ENCODE measurements around the gene BLVRB. TPM values are rescaled to one million over a fixed set of nuclear protein-coding genes. Genes with fewer than 3 reads are reported as not detected.
"Not testable (repeated sequence)": the region's sequence is repeated elsewhere in the genome, so short reads cannot be mapped to it uniquely, and the experiment has no call there.

Gene BLVRB
- total RNA-seq, 1 experiment from 2014 or later, result 179 TPM

DNA sequence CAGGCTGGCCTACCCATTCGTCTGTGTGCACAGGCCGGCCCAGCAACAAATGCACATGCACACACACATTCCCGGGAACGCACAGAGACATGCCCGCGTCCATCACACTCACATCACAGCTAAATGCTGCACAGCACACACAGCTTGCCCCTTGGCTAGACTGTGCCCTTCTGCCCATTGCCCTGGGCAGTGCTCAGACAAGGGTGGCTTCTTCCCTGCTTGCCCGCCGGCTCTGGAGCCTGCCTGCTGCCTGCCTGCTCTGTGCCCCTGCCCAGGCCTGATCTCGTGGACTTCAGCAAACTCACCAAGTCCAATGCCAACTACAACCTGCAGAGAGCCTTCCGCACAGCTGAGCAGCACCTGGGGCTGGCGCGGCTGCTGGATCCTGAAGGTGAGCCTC, 31.7 kb upstream of the BLVRB start:
- H3K4me3 ChIP-seq, result no peak overlapping the region

DNA sequence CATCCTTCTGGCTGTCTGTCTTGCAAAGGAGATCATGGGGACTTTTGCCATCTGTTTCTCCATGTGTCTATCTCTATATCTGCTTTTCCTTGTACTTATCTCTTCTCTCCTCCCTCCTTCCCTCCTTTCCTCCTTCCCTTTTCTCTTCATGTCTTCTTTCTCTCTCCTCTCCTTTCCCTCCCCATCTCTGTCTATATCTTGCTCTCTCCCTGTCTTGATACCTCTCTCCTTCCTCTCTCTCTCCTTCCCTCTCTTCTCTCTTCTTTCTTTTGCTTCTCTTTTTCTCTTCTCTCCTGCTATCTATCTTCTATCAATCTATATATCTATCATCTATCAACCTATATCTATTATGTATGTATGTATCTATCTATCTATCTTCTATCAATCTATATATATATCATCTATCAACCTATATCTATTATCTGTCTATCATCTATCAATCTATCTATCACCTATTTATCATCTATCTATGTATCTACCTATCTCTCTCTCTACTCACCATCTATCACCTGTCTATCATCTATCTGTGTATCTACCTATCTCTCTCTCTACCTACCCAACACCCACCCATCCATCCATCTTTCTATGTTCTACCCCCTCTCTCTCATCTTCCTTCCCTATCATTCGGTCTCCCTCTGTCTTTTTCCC, 28.8 kb upstream of the BLVRB start:
- H3K9me3 ChIP-seq, result no peaks in the 10 kb centered on the region
- no peaks in the 10 kb centered on the region for H3K36me3 ChIP-seq
- H3K4me3 ChIP-seq, result no peak overlapping the region
- no peak for DNase-seq
- H3K27me3 ChIP-seq, result peaks cover 5% of the 10 kb centered on the region; the same call in 1 of the 2 replicates

More for the DNA sequence above, 31.7 kb upstream of the BLVRB start:
- Histone ChIP-seq H3K36me3 (no peaks in the 10 kb centered on the region), H3K27me3 (peaks cover 5% of the 10 kb centered on the region; the same call in 1 of the 2 replicates), H3K9me3 (no peaks in the 10 kb centered on the region)
- DNase-seq, result no peak

DNA sequence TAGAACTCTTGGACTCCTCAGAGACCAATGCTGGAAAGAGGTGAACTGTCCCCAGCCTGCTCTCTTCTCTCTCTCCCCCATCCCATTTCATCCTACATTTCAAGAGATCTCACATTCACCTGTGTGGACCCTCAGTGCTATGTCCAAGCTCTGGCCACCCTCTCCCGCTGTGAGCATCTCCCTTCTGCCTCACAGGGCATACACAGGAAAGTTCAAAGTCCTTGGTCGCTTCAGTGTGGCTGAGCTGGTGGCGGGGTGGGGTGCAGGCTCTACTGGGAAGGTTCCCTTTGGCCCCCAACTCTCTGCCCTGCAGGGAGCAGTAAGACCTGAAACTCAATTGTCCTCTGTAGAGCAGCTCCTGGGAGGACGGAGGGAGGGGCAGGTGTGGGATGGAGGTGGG, 28.2 kb upstream of the BLVRB start:
- no peaks in the 10 kb centered on the region for H3K9me3 ChIP-seq
- peaks cover 5% of the 10 kb centered on the region; the same call in 1 of the 2 replicates for H3K27me3 ChIP-seq
- no peak for DNase-seq
- H3K4me3 ChIP-seq, result no peak overlapping the region
- H3K36me3 ChIP-seq, result no peaks in the 10 kb centered on the region

DNA sequence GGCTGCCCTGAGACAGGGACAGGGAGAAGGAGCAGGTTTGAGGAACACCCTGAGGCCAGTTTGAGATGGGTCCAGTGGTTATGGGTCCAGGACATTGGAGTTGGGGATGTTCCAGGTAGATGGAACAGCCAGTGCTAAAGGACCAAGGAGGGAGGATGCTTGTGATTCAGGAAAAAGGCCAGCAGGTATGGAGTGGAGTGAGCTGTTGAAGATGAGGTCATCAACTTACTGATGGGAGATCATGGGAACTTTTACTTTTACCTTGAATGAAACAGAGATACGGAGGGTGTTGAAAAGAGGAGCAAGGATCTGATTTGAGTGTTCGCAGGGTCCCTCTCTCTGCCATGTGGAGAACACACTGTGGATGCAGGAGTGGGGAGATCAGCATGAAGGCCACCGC, 26.7 kb upstream of the BLVRB start:
- H3K36me3 ChIP-seq, result no peaks in the 10 kb centered on the region
- peaks cover 5% of the 10 kb centered on the region; the same call in 1 of the 2 replicates for H3K27me3 ChIP-seq
- H3K4me3 ChIP-seq, result no peak overlapping the region
- H3K9me3 ChIP-seq, result no peaks in the 10 kb centered on the region
- DNase-seq, result no peak

DNA sequence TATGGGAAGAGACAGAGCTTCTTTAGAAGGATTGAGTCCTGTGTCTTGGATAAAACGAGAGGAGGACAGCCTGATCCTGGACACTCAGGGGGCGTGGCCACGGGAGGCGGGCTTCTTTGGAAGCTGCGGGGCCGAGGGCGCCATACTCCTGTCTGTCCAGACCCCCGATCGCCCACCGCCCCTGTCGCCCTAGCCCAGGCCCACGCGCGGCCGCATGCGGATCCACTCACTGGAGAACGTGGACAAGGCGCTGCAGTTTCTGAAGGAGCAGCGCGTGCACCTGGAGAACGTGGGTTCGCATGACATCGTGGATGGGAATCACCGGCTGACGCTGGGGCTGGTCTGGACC, 24.3 kb upstream of the BLVRB start:
- H3K9me3 ChIP-seq, result no peaks in the 10 kb centered on the region
- no peak for DNase-seq
- H3K4me3 ChIP-seq, result no peak overlapping the region
- H3K36me3 ChIP-seq, result no peaks in the 10 kb centered on the region
- peaks cover 5% of the 10 kb centered on the region; the same call in 1 of the 2 replicates for H3K27me3 ChIP-seq

DNA sequence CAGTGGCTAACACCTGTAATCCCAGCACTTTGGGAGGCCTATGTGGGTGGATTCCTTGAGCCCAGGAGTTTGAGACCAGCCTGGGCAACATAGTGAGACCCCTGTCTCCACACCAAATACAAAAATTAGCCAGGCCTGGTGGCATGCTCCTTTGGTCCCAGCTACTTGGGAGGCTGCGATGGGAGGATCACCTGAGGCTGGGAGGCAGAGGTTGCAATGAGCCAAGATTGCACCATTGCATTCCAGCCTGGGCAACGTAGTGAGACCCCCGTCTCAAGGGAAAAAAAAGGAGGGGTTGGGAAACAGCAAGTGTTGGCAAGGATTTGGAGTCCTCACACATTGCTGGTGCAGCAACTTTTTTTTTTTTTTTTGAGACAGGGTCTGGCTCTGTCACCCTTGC, 20.5 kb upstream of the BLVRB start:
- Histone ChIP-seq H3K36me3 (no peaks in the 10 kb centered on the region), H3K4me3 (no peak overlapping the region), H3K27me3 (peaks cover 3% of the 10 kb centered on the region; the same call in 1 of the 2 replicates), H3K9me3 (no peaks in the 10 kb centered on the region)
- DNase-seq, result no peak

DNA sequence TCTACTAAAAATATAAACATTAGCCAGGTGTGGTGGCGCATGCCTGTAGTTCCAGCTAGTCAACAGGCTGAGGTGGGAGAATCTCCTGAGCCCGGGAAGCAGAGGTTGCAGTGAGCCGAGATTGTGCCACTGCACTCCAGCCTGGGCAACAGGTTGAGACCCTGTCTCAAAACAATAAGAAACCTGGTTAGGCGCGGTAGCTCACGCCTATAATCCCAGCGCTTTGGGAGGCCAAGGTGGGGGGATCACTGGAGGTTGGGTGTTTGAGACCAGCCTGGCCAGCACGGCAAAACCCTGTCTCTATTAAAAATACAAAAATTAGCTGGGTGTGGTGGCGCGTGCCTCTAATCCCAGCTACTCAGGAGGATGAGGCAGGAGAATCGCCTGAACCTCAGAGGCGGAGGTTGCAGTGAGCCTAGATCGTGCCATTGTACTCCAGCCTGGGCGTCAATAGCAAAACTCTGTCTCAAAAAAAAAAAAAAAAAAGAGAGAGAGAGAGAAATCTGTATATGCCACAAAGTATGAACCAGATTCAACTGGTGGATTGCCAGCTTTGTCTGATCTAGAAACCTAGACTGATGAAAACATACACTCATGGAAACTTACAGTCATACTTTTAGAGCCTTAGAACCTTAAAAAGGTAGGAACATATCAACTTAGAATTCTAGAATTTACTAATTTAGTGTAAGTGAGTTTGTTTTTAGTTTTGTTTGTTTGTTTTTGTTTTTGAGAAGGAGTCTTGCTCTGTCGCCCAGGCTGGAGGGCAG, 10.5 kb upstream of the BLVRB start:
- not testable (repeated sequence) for H3K4me3 ChIP-seq, H3K9me3 ChIP-seq, DNase-seq, H3K27me3 ChIP-seq, H3K36me3 ChIP-seq

DNA sequence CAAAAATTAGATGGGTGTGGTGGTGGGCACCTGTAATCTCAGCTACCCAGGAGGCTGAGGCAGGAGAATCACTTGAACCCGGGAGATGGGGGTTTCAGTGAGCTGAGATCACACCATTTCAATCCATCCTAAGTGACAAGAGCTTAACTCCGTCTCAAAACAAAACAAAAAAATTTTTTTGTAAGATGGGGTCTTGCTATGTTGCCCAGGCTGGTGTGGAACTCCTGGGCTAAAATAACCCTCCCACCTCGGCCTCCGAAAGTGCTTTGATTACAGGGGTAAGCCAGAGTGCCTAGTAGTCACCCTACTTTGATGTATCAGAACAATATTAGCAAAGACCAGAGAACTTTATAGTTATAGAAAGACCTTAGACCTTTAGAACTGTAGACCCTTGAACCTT, 9.2 kb upstream of the BLVRB start:
- Histone ChIP-seq H3K4me3 (no peak overlapping the region), H3K36me3 (no peaks in the 10 kb centered on the region), H3K27me3 (no peaks in the 10 kb centered on the region), H3K9me3 (no peaks in the 10 kb centered on the region)
- DNase-seq, result no peak

DNA sequence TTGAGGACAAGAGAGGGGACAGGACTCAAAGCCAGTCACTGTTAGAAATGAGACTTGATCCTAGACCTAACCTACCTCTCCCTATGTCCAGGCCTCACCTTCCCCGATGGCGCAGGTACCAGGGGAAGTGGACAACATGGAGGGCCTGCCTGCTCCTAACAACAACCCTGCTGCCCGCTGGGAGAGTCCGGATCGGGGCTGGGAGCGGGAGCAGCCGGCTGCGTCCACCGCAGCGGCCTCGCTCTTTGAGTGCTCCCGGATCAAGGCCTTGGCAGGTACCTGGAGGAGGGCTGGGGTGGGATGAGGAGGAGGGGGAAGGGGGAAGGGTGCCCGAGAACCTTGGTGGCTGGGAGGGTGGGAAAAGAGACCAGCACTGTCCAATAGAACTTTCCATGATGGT, 7.0 kb upstream of the BLVRB start:
- Histone ChIP-seq H3K27me3 (no peaks in the 10 kb centered on the region), H3K36me3 (no peaks in the 10 kb centered on the region), H3K9me3 (no peaks in the 10 kb centered on the region), H3K4me3 (no peak overlapping the region)
- DNase-seq, result no peak

DNA sequence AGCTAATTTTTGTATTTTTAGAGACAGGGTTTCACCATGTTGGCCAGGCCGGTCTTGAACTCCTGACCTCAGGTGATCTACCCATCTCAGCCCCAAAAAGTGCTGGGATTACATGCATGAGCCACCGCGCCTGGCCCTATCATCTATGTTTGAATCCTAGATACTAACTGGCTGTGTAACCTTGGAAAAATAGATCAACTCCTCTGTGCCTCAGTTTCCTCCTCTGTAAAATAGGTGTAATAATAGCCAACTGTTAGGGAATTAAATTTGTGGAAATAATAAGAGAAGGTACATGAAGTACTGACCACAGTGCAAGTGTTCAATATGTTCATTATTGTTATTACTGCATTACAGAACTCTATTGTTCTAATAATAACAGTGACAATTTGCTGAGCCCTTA, 5.6 kb upstream of the BLVRB start:
- no peak for DNase-seq
- H3K9me3 ChIP-seq, result no peaks in the 10 kb centered on the region
- no peaks in the 10 kb centered on the region for H3K36me3 ChIP-seq
- no peaks in the 10 kb centered on the region for H3K27me3 ChIP-seq
- H3K4me3 ChIP-seq, result no peak overlapping the region

DNA sequence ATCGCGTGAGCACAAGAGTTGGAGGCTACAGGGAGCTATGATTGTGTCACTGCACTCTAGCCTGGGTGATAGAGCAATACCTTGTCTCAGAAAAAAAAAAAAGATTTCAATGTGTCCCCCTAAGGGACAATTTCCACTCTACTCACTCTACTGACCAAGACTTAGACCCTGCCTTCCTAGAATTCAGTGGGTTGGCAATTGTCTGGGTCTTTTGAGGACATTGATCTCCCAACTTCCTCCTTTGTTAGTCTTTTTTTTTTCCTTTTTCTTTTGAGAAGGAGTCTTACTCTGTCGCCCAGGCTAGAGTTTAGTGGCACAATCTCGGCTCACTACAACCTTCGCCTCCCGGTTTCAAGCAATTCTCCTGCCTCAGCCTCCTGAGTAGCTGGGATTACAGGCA, 3.5 kb upstream of the BLVRB start:
- no peak for DNase-seq
- Histone ChIP-seq H3K4me3 (no peak overlapping the region), H3K27me3 (no peaks in the 10 kb centered on the region), H3K9me3 (no peaks in the 10 kb centered on the region), H3K36me3 (no peaks in the 10 kb centered on the region)

DNA sequence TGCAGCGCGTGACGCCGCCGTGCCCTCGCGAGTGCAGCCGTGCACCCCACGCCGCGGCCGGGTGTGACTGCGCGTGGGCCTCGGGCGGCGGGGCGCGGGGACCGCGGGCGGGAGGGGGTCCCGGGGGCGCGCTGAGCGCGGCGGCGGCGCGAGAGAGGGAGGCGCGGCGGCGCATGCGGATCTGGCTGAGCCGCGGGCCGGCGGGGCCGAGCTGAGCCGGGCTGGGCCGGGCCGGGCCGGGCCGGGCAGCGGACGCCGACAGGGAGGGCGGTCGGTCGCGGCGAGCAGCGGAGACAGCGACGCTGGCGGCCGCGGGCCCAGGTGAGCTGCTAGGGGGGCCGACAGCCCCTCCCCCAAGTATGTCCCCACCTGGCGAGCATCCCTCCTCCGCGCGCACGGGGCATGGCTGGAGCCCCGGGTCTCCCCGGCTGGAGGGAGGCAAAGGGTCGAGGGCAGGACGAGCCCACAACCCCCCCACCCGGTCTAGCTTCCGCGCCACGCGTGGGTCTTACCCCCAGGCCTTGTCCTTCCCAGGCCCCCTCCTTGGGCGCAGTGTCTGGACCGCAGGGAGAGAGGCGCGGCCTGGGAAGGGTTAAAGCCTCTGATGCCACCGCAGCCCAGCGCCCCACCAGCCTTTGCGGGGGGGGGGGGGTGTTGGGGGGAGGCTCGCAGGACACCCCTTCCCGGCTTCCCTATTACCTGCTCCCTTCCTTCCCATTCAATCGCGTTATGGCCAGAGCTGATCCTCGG, 1.6 kb upstream of the BLVRB start, which contains the start of gene SPTBN4:
Gene SPTBN4, plus strand, starts transcription at position 17 of the 750 bp plus-strand sequence. CDS start 5,621 bp downstream, outside the sequence.
- Histone ChIP-seq H3K36me3 (no peaks in the 10 kb centered on the region), H3K4me3 (peak within 1 kb of the TSS; percentile 71), H3K9me3 (no peaks in the 10 kb centered on the region), H3K27me3 (no peaks in the 10 kb centered on the region)
- DNase-seq, result no peak

DNA sequence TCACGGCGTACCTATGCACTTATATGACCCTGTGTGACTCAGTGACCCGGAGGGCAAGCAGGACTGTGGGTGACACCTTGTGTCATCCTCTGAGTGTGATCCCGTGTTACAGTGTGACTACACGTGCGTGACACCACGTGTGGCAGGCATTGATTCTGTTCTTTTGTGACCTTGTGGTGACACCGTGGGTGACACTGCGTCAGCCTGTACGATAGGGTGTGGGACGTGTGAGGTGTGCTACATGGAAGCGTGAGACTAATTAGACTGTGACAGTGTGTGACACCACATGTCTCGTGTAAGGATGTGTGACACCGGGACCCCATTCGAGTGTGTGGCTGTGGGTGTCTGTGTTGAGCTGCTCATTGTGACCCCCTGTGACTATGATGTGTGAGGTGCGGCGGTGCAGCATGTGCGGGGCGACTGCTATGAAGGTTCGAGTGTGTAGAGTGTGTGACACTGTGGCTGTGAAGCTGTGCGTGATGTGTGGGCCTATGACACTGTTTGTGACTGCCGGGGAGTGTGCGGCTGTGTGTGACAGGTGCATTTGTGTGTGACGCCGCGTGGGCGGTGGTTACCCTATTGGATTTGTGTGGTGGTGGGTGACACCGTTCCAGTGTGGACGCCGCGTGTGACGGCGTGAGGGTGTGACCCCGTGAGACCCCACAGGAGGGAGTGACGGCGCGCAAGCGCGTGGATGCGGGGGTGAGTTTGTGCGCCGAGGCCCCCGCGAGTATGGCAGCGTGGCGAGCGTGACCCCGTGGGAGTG, 857 bp upstream of the BLVRB start:
- DNase-seq, result no peak
- H3K4me3 ChIP-seq, result peak overlapping the region; percentile 71
- no peaks in the 10 kb centered on the region for H3K9me3 ChIP-seq
- no peaks in the 10 kb centered on the region for H3K27me3 ChIP-seq
- no peaks in the 10 kb centered on the region for H3K36me3 ChIP-seq

DNA sequence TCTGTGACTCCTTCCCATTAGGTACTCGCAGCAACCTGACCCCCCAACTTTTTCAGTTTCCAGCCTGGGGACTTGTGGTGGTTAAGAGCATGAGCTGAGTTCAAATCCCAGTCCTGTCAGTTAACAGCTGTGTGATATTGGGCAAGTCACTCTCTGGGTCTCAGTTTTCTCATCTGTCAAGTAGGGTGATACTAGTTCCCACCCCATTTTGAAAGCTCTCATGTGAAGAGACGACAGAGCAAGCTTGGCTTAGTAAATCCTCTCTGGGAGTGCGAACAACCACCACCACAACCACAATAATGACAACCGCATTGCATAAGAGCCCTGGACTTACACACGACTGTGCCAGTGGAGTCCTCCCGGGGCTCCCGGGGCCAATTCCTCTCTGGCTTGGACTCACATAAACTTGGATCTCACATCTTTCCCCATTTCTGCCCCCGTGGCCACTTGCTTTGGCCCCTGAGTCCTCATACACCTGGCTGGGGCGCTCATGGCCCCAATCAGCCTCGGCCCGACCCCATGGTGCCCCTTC, 454 bp downstream of the BLVRB start:
- Histone ChIP-seq H3K9me3 (no peaks in the 10 kb centered on the region), H3K27me3 (no peaks in the 10 kb centered on the region), H3K4me3 (peak overlapping the region; percentile 71), H3K36me3 (no peaks in the 10 kb centered on the region; the same call in 1 of the 2 replicates)
- no peak for DNase-seq

DNA sequence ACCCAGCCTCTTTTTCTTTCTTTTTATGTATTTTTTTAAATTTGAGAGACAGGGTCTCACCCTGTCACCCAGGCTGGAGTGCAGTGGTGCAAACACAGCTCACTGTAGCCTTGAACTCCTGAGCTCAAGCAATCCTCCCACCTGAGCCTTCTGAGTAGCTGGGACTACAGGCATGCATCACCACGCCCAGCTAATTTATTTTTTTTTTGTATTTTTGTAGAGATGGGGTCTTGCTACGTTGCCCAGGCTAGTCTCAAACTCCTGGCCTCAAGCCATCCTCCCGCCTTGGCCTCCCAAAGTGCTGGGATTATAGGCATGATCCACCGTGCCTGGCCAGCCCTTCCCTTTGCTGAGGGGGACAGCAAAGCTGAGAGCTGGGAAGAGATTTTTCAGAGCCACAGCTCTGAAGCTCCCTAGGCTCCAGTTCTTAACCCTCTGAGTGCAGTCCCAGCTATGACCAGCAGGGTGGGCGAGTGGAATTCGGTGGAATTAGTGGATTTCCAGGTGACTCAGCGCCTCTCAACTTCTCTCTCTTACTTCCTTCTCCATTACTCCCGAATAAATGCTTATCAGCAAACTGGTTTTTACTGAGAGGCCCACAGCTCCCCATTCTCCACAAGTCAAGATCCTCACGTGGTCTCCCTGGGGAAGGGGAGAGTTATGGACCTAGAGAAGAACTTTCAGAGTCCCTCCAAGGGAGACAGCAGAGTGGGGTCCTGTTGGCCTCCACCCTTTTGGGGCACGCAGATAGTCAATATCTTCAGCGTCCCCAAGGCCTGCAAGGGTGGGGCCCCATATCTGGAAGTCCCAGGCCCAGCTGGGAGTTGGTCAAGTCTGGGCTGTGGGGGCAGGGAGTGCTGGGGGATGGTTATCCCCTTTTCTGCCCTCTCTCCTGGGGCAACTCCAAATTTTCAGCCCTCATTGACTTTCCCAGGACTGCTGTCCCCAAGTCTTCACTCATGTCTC, 1.2 kb downstream of the BLVRB start:
- no peaks in the 10 kb centered on the region for H3K9me3 ChIP-seq
- peak; percentile 88 for DNase-seq
- H3K36me3 ChIP-seq, result no peaks in the 10 kb centered on the region; the same call in 1 of the 2 replicates
- peak overlapping the region; percentile 71 for H3K4me3 ChIP-seq
- H3K27me3 ChIP-seq, result no peaks in the 10 kb centered on the region
